ENCODE results near the gene TMX4. TPM values are rescaled to one million over a fixed set of nuclear protein-coding genes. Genes with fewer than 3 reads are reported as not detected.
"Not testable (repeated sequence)": the region's sequence is repeated elsewhere in the genome, so short reads cannot be mapped to it uniquely, and the experiment has no call there.

The TMX4 gene, protein sequence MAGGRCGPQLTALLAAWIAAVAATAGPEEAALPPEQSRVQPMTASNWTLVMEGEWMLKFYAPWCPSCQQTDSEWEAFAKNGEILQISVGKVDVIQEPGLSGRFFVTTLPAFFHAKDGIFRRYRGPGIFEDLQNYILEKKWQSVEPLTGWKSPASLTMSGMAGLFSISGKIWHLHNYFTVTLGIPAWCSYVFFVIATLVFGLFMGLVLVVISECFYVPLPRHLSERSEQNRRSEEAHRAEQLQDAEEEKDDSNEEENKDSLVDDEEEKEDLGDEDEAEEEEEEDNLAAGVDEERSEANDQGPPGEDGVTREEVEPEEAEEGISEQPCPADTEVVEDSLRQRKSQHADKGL
- 61.9 and 62.3 TPM in 2 replicates for total RNA-seq

GRCh38 chr20:8019246-8019997 lies at the start of gene TMX4:
Gene TMX4 (minus strand): TSS chr20:8019761. CDS start chr20:8019613, 148 bp downstream.
- intact Hi-C loops (cut with micrococcal nuclease): loop anchor here (5.0 to 10.0 kb wide), 2 partner anchors 37 to 195 kb away; no protein-coding TSS in a partner anchor

DNA sequence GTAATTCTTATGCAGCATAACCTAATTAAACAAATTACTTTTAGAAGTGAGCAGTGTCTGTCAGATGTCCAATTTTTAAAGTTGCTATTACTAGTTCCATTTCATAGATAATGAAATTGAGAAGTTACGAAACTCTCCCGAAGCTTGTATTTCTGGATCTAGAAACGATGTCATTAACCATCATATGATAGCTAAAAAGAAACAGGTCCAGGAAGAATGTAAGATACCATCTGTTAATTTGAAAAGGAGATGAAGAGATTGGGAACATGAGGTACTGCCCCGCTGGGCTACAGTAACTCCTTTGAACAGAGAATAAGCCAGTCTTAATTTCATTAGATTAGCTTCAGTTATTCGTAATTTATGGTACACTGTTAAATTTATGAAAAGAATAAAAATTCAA lies 47.5 kb upstream of the TMX4 start:
- intact Hi-C loops (cut with micrococcal nuclease): no loop called here

GRCh38 chr20:8066662-8067061 lies 47.1 kb upstream of the TMX4 start:
- intact Hi-C loops (cut with micrococcal nuclease): no loop called here

DNA sequence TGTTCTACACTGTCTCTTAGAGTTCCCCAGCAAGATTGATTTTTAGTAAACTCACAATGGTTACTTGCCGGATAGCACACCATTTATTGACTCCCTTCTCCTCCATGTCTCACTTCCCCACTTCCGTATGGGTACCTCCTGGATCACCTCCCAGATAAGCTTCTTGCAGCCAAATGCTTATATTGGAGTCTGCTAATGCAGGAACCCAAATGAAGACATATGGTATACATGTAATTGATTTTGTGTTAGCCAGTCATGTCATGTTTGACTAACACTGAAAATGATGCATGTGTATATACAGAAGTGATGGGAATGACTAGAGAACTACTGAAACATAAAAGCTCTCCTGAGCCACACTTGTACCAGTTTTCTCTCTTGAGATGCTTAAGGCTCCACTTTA lies 46.1 kb upstream of the TMX4 start:
- intact Hi-C loops (cut with micrococcal nuclease): no loop called here

- intact Hi-C loops (cut with micrococcal nuclease): no loop called here
Measured at GRCh38 chr20:8062756-8063155, 43.2 kb upstream of the TMX4 start.

- intact Hi-C loops (cut with micrococcal nuclease): no loop called here
Measured at GRCh38 chr20:8061861-8062518, 42.4 kb upstream of the TMX4 start.

DNA sequence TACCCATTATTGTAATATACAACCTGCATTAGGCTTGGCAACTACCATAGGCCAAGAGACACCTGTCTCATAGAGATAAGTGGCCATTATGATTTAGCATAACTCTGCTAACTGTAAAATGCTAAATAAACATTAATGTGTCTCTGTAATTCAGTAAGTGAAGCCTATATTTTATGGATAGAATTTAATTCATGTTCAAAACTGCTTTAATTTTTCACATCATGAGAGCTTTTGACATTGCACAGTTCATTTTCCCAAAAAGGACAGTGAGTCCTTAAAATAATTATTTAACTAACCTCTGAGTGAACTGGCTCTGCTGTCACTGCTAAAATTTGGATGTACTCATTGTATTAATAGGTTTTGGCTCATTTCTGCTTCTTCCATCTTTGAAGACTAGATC lies 41.4 kb upstream of the TMX4 start:
- intact Hi-C loops (cut with micrococcal nuclease): no loop called here

DNA sequence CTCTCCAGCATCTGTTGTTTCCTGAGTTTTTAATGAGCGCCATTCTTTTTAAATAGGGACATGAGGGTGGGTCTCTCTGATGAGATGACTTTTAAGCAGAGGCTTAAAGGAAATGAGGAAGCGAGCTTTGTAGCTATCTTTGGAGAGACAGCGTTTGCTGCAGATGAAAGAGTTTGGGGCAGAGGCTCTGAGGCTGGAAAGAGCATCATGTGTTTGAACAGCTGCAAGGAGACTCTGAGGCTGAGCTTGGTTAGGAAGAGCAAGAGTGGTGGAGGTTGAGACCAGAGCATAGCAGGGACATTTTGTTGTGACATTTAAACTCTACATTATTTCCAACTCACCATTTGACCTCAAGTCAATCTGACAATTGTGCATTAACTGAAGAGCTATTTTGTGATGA lies 38.3 kb upstream of the TMX4 start:
- intact Hi-C loops (cut with micrococcal nuclease): no loop called here

DNA sequence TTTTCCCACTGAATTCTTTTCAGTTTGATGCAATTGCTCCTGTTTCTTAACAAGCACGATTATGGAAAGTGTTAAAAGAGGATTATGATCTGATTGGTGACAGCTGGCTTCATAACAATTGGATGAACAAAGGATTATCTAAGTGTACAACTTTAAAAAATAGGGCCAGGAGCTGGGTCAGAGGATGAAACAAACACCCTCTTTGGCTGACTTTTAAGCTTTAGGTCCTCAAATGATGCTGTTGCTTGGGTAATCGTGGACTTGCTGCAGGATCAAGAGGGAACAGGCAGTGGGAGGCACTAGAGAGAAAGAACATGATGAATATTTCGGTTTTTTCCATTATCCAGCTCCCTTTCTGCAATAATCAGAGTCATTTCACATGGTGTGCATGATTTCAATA lies 35.5 kb upstream of the TMX4 start:
- intact Hi-C loops (cut with micrococcal nuclease): no loop called here

DNA sequence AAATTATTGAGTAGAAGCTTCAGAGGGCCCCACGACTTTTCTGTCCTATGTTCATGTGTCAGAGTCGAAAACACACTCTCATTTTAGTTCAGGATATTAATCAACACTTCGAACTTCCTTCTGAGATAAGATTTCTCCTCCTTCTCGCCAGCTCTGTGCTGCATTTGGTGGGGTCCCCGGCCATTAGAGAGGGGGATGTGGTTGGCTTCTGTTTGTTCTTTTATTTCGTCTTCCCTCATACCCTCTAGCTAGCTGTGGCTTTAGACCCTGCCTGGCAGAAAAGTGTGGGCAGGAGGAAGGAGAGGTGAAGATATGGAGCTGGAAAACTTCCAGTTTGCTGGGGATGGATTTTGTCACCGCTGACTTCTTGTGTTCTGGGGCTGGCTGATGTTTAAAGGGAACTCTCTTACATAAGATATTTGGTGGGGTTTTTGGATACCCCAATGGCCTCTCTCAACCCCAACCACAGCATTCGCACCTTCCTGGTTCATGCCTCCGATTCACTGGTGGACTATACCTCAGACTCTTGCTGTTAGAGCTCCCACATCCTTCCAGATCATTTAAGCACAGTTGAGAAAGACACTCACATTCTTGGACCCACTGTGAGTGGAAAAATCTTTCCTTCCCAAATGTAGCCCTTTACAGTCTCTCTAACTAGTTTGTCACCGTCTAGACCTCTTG lies 30.7 kb upstream of the TMX4 start:
- intact Hi-C loops (cut with micrococcal nuclease): no loop called here

- intact Hi-C loops (cut with micrococcal nuclease): no loop called here
Measured at GRCh38 chr20:8049310-8049709, 29.7 kb upstream of the TMX4 start.

DNA sequence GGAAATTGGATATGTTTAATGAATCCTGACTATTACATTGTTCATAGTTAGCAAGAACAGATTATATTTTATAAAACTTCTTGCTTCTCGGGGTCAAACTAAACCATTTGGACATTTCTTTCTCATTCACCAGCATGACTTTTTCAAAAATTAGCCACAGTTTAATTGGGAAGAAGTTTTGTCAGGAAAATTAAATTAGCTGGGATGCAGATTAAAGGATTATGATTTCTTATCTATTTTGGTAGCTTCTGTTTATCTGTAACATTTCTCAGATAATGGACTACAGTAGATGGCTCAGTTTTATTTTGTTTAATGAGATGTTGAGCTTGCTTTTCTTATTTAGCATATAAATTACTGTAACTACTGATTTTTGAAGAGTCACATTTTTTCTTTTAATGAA lies 26.4 kb upstream of the TMX4 start:
- intact Hi-C loops (cut with micrococcal nuclease): no loop called here

DNA sequence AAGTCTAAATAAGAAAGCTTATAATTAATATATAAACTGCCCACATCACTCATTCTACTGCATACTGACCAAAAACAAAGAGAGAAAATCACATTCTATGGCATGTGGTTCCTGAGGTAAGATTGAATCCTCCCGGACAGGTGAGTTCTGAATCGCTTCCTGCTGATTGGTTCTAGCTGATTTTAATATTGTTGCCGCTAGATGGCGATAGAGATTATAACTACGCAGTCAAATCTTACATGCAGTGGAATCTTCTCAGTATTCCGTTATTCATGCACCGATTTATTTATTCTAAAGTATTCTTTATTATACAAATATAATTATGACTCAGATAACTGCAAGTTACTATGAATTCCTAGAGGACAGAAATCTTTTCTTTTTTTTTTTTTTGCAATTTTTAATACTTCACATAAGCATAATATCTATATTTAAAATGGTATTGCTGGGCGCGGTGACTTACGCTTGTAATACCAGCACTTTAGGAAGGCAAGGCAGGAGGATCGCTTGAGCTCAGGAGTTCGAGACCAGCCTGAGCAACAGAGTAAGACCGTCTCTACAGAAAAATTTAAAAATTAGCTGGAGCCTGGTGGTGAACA lies 24.2 kb upstream of the TMX4 start:
- intact Hi-C loops (cut with micrococcal nuclease): loop anchor here (1.0 to 5.0 kb wide), 5 partner anchors 23 to 678 kb away; no protein-coding TSS in a partner anchor

DNA sequence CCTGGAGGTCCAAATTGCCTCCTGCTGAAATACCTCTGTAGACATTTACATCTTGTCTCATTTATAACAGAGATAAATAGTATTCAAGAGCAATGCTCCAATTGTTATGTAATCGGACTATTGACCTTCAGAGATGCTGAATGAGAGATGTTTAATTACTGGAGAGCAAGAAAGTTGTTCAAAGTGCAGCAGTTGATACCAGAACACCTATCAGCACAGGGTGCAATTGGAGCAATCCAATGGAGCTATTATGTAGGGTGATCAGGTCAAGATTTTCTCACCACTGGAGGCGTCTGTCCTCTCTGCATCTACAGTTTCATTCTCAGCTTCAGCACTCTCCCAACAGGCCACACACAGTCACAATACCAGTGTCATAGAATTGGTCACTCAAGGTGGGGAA lies 19.5 kb upstream of the TMX4 start:
- intact Hi-C loops (cut with micrococcal nuclease): no loop called here

- intact Hi-C loops (cut with micrococcal nuclease): no loop called here
Measured at GRCh38 chr20:8036771-8037170, 17.2 kb upstream of the TMX4 start.

GRCh38 chr20:8033151-8033841 lies 13.7 kb upstream of the TMX4 start:
- intact Hi-C loops (cut with micrococcal nuclease): no loop called here

DNA sequence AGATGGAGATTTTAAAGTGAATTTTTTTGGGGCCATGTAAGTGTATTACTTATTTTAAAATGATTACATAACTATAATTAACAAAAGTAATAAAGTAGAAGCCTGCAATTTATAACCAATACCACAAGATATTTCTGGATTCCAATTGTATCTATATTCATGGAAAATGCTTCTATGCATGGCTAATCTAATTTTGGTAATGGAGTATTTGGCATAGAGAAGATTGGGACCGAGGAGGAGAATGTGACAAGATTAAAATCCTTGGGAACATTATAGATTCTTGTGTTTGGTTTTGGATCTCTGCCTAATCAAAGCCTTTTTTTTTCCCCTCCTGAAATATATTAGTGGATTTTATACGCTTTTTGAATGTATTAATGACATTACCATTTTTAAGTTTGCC lies 12.9 kb upstream of the TMX4 start:
- intact Hi-C loops (cut with micrococcal nuclease): no loop called here

- intact Hi-C loops (cut with micrococcal nuclease): not testable (repeated sequence)
Measured at GRCh38 chr20:8031539-8031938, 12.0 kb upstream of the TMX4 start.

DNA sequence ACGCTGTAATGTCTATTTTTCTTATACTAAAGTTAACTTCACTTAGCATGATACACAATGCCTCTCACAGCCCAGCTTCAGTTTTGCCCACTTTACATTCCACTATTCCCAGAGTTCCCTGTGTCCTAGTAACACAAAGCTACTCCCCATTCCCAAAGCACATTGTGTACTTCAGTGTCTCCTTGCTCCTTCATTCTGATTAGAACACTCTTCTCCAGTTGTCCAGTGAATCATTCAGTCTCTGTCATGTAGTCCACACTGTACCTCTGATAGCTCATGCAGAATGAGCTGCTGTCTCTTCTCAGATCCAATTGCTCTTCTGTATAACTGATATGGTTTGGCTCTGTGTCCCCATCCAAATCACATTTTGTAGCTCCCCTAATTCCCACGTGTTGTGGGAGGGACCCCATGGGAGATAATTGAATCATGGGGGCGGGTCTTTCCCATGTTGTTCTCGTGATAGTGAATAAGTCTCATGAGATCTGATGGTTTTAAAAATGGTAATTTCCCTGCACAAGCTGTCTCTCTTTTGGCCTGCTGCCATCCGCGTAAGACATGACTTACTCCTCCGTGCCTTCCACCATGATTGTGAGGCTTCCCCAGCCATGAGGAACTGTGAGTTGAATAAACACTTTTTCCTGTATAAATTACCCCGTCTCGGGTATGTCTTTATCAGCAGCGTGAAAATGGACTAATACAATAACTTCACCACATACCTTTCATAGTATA lies 2.1 kb upstream of the TMX4 start:
- intact Hi-C loops (cut with micrococcal nuclease): loop anchor here (10.0 kb wide), 1 partner anchor 247 kb away; no protein-coding TSS in a partner anchor
